ENCODE results near the gene MORN5. TPM values are rescaled to one million over a fixed set of nuclear protein-coding genes. Genes with fewer than 3 reads are reported as not detected.

Gene MORN5
- total RNA-seq, 1 experiment from 2014 or later, result not detected

DNA sequence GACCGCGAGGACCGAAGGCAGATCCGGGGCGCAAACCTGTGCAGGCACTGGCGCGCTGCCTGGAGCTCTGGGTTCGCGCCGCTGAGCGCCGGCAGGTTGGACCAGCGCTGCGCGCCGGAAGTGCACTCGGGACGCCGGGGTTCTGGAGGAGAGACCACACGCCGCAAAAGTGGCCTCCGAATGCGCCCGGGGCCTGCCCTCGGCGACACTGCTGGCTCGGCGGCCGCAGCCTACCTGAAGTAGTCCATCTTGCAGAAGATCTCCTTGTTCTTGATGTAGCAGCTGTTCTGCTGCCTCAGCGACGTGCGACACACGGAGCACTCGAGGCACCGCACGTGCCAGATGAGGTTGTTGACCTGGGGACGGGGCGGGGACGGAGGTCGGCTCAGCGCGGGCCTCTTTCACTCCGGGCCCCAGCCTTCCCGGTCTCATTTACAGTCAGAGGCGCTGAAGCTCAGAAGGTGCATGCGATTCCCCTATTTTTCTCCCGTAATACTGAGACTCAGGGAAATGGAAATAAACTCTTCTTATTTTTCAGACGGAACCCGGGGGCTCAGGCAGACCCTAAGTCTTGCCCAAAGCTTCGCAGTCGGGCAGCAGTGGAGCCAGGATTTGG, 66.5 kb downstream of the MORN5 start:
- no TSS peak for BruUV-seq (replicated peaks)
- no peak for ATAC-seq
- POLR2A ChIA-PET, result no interaction called here
- H3K27me3 ChIP-seq (ENCODE audit: control insufficient read depth, insufficient read depth, low read length), result peaks cover 7% of the 10 kb centered on the region; the same call in 1 of the 2 replicates
- TF ChIP-seq TCF7L2 (IDR thresholded peaks at IDR 0.05; ENCODE audit: low read depth, low read length) (no peak), POLR2AphosphoS5 (IDR thresholded peaks at IDR 0.05; ENCODE audit: low read depth, low read length) (no peak), SIN3A (IDR thresholded peaks at IDR 0.05; ENCODE audit: borderline replicate concordance, insufficient read depth, low read depth, low read length) (no peak)
- TF ChIP-seq, protein P1, sequence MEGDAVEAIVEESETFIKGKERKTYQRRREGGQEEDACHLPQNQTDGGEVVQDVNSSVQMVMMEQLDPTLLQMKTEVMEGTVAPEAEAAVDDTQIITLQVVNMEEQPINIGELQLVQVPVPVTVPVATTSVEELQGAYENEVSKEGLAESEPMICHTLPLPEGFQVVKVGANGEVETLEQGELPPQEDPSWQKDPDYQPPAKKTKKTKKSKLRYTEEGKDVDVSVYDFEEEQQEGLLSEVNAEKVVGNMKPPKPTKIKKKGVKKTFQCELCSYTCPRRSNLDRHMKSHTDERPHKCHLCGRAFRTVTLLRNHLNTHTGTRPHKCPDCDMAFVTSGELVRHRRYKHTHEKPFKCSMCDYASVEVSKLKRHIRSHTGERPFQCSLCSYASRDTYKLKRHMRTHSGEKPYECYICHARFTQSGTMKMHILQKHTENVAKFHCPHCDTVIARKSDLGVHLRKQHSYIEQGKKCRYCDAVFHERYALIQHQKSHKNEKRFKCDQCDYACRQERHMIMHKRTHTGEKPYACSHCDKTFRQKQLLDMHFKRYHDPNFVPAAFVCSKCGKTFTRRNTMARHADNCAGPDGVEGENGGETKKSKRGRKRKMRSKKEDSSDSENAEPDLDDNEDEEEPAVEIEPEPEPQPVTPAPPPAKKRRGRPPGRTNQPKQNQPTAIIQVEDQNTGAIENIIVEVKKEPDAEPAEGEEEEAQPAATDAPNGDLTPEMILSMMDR (IDR thresholded peaks at IDR 0.05), result no peak
- TF ChIP-seq, protein P2, sequence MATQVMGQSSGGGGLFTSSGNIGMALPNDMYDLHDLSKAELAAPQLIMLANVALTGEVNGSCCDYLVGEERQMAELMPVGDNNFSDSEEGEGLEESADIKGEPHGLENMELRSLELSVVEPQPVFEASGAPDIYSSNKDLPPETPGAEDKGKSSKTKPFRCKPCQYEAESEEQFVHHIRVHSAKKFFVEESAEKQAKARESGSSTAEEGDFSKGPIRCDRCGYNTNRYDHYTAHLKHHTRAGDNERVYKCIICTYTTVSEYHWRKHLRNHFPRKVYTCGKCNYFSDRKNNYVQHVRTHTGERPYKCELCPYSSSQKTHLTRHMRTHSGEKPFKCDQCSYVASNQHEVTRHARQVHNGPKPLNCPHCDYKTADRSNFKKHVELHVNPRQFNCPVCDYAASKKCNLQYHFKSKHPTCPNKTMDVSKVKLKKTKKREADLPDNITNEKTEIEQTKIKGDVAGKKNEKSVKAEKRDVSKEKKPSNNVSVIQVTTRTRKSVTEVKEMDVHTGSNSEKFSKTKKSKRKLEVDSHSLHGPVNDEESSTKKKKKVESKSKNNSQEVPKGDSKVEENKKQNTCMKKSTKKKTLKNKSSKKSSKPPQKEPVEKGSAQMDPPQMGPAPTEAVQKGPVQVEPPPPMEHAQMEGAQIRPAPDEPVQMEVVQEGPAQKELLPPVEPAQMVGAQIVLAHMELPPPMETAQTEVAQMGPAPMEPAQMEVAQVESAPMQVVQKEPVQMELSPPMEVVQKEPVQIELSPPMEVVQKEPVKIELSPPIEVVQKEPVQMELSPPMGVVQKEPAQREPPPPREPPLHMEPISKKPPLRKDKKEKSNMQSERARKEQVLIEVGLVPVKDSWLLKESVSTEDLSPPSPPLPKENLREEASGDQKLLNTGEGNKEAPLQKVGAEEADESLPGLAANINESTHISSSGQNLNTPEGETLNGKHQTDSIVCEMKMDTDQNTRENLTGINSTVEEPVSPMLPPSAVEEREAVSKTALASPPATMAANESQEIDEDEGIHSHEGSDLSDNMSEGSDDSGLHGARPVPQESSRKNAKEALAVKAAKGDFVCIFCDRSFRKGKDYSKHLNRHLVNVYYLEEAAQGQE (IDR thresholded peaks at IDR 0.05; ENCODE audit: insufficient read depth in 1 of 2, low read depth in 2 of 2, low read length in 1 of 2), result no peak
- H3K36me3 ChIP-seq (ENCODE audit: control insufficient read depth, insufficient read depth, low read length), result no peaks in the 10 kb centered on the region
- DNase-seq (ENCODE audit: low read depth, low spot score), result no peak
- intact Hi-C loops (cut with micrococcal nuclease; ENCODE audit: unreplicated experiment) (no loop called here), in situ Hi-C loops (cut with HindIII; ENCODE audit: low pct_unique_long_range_greater_than_20kb, low sequenced_read_pairs) (no loop called here)
- CTCF ChIA-PET, result no interaction called here
- H3K4me3 ChIP-seq (ENCODE audit: low read depth in 2 of 2, low read length in 2 of 2), result no peak overlapping the region
- no peak overlapping the region for H3K27ac ChIP-seq (ENCODE audit: low read length)
- no peaks in the 10 kb centered on the region for H3K4me1 ChIP-seq (ENCODE audit: control insufficient read depth, insufficient read depth, low read length)
- H3K9me3 ChIP-seq (ENCODE audit: control insufficient read depth, insufficient read depth, low read depth, low read length), result no peaks in the 10 kb centered on the region

DNA sequence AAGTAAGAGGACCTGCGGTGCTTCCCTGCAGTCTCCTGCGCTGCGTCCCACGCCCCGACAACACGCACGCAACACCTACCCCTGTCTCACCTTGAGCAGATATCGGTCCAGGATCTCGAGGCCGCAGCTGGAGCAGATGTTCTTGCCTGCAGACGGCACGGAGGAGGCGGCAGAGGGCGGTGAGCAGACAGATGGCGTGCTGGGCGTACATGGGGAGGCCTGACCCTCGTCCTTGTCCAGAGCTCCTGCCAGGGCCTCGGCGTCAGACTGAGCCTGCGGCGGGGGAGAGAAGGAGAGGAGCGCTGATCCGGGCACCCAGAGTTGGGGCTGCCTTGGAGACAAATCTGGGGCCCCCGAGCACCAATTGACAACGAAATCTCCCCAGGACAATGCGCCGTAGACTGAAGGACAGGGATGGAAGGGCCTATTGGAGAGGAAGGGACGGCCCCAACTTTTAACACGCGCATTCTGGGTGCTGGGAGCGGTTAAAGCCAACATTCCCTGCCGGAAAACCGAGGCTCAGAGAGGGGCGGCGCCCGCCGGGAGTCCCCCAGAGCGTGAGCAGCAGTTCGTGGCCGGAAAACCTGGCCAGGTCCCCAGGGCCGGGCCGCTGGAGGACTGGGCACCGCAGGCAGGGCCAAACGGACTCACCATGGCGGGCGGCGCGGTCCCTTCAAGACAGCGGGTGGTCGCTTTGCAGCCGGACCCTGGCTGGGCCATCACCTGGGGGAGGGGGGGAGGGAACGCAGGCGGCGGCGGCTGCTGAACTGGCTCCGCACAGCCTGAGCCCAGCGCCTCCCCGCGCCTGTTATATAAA, 67.3 kb downstream of the MORN5 start:
- intact Hi-C loops (cut with micrococcal nuclease; ENCODE audit: unreplicated experiment) (no loop called here), in situ Hi-C loops (cut with HindIII; ENCODE audit: low pct_unique_long_range_greater_than_20kb, low sequenced_read_pairs) (no loop called here)
- Histone ChIP-seq H3K27me3 (ENCODE audit: control insufficient read depth, insufficient read depth, low read length) (peaks cover 7% of the 10 kb centered on the region; the same call in 1 of the 2 replicates), H3K4me1 (ENCODE audit: control insufficient read depth, insufficient read depth, low read length) (no peaks in the 10 kb centered on the region), H3K36me3 (ENCODE audit: control insufficient read depth, insufficient read depth, low read length) (no peaks in the 10 kb centered on the region), H3K4me3 (ENCODE audit: low read depth in 2 of 2, low read length in 2 of 2) (no peak overlapping the region), H3K27ac (ENCODE audit: low read length) (no peak overlapping the region), H3K9me3 (ENCODE audit: control insufficient read depth, insufficient read depth, low read depth, low read length) (no peaks in the 10 kb centered on the region)
- POLR2A ChIA-PET, result no interaction called here
- no peak for ATAC-seq
- DNase-seq (ENCODE audit: low read depth, low spot score), result no peak
- BruUV-seq (replicated peaks), result no TSS peak
- CTCF ChIA-PET, result no interaction called here
- TF ChIP-seq, protein P1 (IDR thresholded peaks at IDR 0.05), result no peak
- TF ChIP-seq SIN3A (IDR thresholded peaks at IDR 0.05; ENCODE audit: borderline replicate concordance, insufficient read depth, low read depth, low read length), result no peak
- TF ChIP-seq POLR2AphosphoS5 (IDR thresholded peaks at IDR 0.05; ENCODE audit: low read depth, low read length), result no peak
- TF ChIP-seq, protein P2 (IDR thresholded peaks at IDR 0.05; ENCODE audit: insufficient read depth in 1 of 2, low read depth in 2 of 2, low read length in 1 of 2), result no peak
- TF ChIP-seq TCF7L2 (IDR thresholded peaks at IDR 0.05; ENCODE audit: low read depth, low read length), result no peak

All from Panc1 (cell line).